ENCODE results near the gene MATCAP1. TPM values are rescaled to one million over a fixed set of nuclear protein-coding genes. Genes with fewer than 3 reads are reported as not detected.

The MATCAP1 gene
- total RNA-seq, 1 experiment from 2014 or later = 8.5 TPM

DNA sequence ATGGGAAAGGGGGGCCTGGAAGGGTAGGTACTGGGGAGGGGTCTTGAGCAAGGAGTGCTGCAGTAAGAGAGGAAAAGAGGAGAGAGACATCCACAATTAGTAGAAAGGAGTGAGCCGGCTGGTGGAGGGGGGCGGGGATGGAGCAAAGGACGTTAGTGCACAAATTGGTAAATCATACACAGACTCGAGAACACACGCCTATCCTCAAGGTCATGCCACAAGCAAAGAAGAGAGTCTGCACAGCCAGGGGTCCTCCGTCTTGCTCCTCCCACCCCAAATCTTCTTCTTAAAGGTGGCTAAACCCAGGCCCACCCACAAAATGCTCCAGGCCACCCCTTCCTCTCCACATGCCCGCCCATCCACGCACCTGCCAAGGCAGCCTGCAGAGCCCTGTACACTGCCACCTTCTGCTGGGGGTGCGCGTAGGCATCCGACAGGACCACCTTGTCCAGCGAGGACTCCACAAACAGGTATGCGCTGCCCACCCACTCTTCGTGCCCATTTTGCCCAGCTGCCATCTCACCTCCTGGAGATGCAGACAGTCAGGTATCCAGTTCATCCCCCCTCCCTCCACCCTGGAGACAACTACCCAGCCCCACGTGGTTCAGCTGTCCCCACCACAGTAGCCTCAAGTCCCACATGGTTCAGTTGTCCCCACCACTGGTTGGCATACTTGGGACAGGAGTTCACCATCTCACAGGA is 27.5 kb downstream of the MATCAP1 start:
- H3K9me3 ChIP-seq = no peaks in the 10 kb centered on the region
- no peak for DNase-seq
- H3K27me3 ChIP-seq = no peaks in the 10 kb centered on the region
- no peaks in the 10 kb centered on the region for H3K36me3 ChIP-seq
- no peak overlapping the region for H3K4me3 ChIP-seq

DNA sequence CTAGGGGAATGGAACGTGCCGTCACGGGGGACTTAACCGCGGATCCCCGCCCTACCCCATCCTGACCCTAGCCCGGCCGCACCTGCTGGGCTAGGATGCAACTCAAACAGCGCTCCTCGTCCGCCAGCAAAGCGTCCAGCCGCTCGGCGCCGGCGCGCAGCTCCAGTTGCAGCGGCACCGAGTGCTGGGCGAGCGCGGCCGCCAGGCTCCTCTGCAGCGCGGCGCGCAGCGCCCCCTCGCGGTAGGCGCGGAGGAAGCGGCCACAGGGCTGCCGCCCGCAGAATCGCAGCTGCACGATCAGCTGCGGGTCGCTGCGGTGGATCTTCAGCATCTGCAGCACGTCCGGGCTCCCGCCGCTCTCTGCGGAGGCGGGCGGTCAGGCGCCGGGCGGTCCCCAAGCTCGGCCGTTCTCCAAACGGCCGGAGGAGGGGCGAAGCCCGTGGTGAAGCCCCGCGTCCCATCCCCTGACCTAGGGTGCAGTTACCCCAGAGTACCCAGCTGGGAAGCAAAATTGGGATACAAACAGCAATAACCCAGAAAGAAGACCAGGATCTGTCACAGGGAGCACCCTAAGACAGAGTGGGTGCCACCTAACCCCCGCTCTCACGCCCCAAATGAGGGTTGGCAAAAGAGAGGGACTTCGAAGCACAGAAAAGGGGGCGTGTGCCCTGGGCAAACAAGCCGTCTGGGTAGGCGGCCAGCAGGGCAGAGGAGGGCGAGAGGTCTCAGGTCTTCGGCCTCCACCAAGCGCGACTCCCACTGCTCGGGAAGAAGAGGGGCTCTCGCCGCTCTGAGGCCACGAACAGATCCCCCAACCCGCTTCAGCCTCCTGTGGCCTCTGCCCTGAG is 28.2 kb downstream of the MATCAP1 start:
- DNase-seq = peak; percentile 61
- Histone ChIP-seq H3K9me3 (no peaks in the 10 kb centered on the region), H3K27me3 (no peaks in the 10 kb centered on the region), H3K36me3 (no peaks in the 10 kb centered on the region), H3K4me3 (no peak overlapping the region)

DNA sequence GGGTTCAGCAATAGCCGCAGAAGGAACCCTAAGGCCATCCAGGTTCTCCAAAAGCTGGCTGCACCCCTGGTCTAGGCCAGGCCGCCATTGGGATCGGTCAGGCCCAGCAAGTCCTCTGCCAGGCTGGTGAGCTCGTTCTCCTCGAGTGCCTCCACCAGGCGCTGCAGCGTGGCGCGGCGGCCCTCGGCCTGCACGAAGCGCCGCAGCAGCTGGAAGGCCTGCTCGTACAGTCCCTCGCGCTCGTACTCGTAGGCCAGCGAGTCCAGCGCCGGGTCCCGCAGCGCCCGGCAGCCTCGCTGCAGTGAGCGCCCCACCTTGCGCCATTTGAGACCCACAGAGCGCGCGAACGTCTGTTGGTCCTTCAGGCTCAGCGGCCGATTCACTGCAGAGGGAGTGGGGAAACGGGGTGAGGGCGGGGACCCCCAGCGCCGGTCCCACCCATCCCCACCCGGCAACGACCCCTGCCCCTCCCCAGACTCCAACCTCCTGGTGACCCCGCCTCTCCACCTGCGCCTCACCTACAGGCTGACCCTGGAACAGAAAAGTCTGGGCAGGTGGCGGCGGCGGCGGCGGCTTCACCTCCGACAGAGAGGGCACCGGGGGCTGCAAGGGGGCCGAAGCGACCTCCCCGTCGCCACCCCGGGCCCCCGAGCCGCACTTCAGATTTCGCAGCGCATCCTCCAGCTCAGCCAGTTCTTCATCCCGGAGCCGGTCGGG is 29.0 kb downstream of the MATCAP1 start:
- Histone ChIP-seq H3K9me3 (no peaks in the 10 kb centered on the region), H3K36me3 (no peaks in the 10 kb centered on the region), H3K4me3 (no peak overlapping the region), H3K27me3 (no peaks in the 10 kb centered on the region)
- no peak for DNase-seq

DNA sequence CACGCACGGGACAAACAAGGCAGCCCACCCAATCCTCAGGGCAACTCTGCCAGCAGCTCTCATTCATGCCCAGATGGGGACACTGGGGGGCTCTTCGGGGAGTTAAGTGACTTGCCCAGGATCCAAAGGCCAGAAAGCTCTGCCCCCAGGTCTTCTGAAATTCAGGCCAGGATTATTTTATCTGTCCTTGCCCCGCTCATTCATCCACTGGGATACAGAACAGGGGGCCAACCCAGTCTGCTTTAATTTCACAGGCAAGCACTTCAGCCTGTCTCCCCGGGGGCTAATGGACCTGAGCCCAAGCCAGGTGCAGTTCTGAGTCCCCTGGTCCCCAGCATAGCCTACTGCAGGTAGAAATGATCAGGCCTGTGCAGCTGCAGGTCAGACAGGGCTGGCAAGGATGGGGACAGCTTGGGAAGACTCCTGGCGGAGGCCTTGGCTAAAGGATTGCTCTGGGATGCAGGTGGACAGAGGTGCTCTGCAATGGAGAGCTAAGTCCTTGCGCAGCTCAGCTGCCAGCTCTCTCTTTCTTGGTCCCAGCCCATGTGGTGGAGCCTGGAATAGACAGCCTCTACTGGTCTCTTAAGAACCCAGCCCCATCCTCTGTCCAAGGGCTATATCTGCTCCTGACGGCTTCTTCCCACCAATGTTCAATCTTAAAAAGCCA is 32.2 kb downstream of the MATCAP1 start:
- no peak for DNase-seq
- Histone ChIP-seq H3K27me3 (no peaks in the 10 kb centered on the region), H3K36me3 (peaks cover 4% of the 10 kb centered on the region), H3K9me3 (no peaks in the 10 kb centered on the region), H3K4me3 (peak overlapping the region; percentile 67)

DNA sequence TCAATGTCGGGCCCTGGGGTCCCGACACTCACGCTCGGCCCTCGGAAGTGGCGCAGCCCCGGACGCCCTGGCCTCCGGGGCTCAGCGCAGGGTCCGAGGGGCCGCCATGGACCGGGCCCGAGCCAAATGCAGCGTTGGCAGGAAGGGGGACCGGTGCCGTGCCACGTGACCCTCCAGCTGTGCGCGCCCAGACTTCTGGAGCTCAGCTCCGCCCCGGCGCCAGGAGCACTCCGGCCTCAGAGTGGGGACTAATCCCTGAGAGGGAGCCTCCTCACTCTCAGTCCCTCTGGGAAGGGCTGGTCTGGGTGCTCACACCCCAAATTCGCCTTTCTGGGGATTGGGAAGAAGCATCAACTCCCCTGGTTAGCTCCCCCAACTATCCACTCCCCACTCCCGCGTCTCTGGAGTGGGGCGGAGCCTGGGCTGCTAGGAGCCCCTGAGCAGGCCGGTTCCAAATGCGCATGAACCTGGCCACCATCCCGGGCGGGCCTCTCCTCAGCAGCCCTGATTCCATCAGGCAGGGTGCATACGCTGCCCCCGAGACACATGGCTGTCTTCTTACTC is 32.8 kb downstream of the MATCAP1 start, which contains the start of gene B3GNT9:
Gene B3GNT9 (minus strand): TSS at position 166 of the 564 bp plus-strand sequence. CDS start 513 bp downstream, outside the sequence.
- H3K4me3 ChIP-seq = peak within 1 kb of the TSS; percentile 67
- no peaks in the 10 kb centered on the region for H3K27me3 ChIP-seq
- peak; percentile 79 for DNase-seq
- no peaks in the 10 kb centered on the region for H3K9me3 ChIP-seq
- peaks cover 4% of the 10 kb centered on the region for H3K36me3 ChIP-seq

DNA sequence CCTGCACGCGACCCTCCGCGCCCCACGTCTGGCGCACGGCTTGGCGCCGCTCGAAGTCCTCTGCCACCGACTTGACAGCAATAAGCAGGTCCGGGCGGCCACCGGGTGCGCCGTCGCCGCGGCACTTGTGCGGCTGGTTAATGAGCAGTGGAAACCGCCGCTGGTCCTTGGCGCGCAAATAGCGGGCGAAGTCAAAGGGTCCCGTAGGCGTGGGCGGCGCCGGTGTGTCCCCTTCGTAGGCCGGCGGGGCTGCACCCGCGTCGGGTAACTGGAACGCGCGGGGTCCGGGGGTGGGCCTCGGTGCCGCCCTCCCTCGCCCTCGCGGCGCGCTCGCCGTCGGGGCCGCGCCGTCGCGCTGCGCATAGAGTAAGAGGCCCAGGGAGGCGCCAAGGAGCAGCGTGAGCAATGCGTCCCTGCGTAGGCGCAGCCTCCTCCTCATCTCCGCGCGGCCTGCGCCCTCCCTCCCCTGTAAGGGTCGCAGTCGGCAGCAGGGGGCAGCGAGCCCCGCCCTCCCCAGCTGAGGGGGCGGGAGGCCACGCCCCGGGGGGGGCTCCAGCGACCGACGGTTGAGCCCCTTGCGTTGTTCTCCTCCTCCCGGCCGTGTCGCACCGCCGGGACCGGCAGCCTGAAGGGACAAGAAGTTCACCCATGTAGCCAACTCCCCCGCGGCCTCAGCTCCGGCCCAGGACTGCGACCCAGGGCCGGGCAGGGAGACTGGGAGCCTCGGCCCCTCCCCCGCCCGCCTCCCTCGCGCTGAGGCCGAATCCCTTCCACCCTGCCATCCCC is 33.5 kb downstream of the MATCAP1 start:
- peak; percentile 39 for DNase-seq
- Histone ChIP-seq H3K36me3 (peaks cover 4% of the 10 kb centered on the region), H3K27me3 (no peaks in the 10 kb centered on the region)

DNA sequence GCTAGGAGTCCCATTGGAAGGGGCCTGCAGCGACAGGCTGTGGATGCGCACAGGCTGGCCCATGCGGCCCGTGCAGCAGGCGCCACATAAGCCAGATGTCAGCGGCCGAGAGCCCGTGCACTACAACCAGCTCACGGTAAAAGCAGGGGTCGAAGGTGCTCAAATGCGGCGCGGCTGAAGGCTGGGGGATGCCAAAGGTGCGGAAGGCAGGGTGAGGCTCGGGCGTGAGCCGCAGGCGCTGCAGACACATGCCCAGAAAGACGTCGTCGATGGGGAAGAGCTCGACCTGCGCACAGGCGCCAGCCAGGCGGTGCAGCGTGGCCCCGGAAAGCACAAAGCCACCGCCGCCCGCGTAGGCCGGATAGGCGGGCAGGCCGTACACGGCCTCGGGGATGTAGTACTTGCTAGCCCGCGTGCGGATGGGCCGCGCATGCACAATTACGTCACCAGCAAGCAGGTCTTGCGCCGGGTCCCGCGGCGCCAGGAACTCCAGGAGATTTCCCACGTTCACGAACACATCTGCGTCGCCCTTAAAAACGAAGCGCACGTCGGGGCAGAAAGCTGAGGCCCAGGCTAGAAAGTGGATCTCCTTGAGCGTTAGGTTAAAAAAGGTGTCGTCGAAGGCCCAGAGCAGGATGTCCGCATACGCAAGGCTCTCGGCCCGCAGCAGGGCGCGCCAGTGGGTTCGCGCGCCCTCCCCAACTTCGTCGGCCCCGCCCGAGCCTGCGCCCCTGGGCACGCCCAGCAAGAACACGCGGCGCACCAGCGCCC is 34.3 kb downstream of the MATCAP1 start:
- H3K4me3 ChIP-seq = no peak overlapping the region
- DNase-seq = no peak
- H3K9me3 ChIP-seq = no peaks in the 10 kb centered on the region
- H3K27me3 ChIP-seq = no peaks in the 10 kb centered on the region
- H3K36me3 ChIP-seq = peaks cover 4% of the 10 kb centered on the region

More for the DNA sequence above, 33.5 kb downstream of the MATCAP1 start:
- Histone ChIP-seq H3K9me3 (no peaks in the 10 kb centered on the region), H3K4me3 (peak overlapping the region; percentile 67)

DNA sequence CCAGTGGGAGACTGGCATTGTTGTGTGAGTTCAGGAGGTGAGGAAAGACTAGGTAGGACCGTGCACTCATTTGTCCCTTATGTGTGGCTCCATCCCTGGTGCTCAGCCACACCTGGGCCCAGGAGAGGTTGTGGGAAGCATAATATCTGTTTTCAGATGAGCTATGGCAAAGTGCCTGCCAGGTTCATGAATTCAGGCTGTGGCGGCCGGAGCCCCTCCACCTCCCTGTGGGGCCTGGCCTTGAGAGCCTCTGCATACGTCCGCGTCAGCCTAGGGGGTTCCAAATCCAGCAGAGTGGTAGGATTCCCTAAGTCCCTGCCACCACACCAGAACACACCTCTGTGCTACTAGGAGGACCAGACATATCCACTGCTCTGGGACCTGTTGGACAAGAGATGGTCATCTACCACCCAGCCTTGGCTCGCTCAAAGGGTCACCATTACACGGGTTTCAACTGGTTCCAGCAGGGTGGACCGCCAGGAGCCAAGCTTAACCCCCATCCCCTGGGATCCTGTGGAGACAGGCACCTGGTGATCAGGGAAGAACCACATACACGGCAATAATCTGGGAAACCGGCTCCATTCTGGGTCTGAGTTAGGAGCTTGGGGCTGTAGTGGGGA is 35.0 kb downstream of the MATCAP1 start:
- Histone ChIP-seq H3K9me3 (no peaks in the 10 kb centered on the region), H3K36me3 (peaks cover 4% of the 10 kb centered on the region)
- no peak for DNase-seq

DNA sequence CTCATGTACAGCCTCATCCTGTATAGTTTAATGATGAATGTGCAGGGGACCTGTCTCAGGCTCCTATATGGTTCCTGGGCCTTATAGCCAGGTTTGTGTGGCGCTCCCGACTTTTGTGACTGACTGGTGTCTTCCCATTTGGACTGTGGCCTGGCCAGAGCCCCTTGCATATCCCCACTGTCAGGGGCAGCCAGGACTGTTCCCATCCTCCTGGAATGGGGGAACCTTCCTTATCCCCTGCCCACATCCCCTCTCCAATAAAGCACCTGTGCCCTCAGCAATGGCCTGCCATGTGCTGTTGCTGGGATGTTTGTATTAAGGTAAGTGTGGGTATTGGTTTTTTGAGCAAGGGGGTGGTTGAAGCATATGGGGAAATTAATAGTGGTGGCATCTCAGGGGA is 35.5 kb downstream of the MATCAP1 start:
- Histone ChIP-seq H3K9me3 (no peaks in the 10 kb centered on the region), H3K4me3 (no peak overlapping the region), H3K27me3 (no peaks in the 10 kb centered on the region), H3K36me3 (peaks cover 4% of the 10 kb centered on the region)
- no peak for DNase-seq

More for the DNA sequence above, 35.0 kb downstream of the MATCAP1 start:
- H3K27me3 ChIP-seq = no peaks in the 10 kb centered on the region
- no peak overlapping the region for H3K4me3 ChIP-seq

DNA sequence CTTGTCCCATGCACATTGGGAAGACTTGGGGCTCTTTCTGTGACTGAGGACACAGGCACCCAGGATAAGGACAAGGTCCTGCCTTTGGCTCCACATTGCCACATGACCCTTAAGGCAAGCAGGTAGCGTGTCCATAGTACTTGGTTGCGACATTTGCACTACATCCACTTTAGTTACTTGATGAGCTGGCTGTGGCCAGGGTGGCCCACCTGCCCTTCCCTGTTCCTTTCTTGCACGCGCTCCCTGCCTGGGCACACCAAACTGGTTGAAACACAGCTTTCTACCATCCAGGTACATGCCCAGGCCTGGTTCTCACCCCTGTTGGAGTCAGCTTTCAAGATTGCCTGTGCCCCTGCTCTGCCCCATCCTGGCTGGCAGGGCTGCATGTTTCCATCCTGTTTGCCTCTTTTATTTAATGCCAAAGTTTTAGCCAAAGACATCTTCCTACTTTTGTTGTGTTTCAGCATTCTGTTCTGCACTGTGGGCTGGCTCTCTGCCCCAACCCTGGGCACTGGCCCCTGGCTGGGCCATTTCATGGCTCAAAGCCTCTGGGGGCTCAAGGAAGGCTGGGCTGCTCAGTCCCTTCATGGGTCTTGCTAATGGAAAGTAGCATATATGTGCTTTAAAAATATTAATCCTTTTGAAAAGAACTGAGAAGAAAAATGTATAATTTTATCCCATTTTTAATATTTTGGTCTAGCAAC is 36.2 kb downstream of the MATCAP1 start:
- Histone ChIP-seq H3K27me3 (no peaks in the 10 kb centered on the region), H3K4me3 (no peak overlapping the region), H3K36me3 (peaks cover 4% of the 10 kb centered on the region), H3K9me3 (no peaks in the 10 kb centered on the region)
- no peak for DNase-seq

DNA sequence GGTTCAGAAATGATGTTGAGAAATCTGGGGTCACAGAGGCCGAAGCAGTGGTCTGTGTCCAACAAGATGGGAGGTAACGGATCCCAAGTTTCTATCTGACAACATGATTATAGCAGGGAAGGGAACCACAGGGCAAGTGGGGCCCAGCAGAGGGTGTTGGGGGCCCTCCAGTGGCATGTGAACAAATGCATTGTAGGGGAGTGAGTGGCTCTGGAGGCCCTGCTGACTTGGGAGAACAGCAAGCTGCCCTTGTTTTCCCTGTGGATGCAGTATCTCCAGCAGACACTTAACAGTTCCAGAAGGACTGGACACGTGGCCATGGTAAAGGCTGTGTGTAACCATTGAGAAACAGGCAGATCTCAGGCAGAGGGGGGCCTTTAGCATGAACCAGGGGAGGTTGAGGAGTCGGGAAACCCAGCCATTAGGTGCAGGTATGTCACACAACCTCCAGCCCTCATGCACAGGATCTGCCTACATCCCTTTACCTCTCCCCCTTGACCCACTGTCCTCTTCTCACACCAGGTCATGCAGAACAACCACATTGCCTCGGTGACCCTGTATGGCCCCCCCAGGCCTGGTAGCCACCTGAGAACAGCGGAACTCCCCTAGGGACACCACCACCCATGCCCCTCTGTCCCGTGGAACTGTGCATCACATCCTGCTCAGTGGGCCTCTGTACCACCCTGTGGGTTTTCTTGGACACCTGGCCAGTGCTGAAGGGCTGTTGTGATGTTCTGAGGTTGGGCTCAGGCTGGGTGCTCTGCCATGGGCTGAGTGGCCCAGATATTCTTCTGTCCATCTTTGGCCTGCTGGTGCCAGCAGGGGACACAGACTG is 37.0 kb downstream of the MATCAP1 start:
- no peaks in the 10 kb centered on the region for H3K9me3 ChIP-seq
- H3K4me3 ChIP-seq = no peak overlapping the region
- H3K36me3 ChIP-seq = peaks cover 4% of the 10 kb centered on the region
- H3K27me3 ChIP-seq = no peaks in the 10 kb centered on the region
- no peak for DNase-seq

DNA sequence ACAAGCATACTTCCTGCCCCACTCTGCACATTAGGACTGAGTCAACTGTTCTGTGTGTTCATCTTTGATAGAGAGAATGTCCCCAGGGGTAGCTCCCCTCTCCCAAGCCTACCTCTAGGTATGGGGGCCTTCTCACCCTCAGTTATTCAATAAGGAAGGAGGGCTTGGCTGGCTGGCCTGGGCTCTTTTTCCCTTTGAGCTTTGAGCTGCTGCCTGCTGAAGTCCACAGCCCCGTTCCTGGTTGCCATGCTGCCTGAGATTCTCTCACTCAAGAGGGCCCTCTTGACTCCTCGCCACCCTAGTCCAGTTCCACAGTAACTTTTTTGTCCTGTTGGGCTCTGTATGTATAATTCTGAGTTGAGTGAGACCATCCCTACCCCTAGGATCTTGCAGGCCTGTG is 38.0 kb downstream of the MATCAP1 start:
- no peaks in the 10 kb centered on the region for H3K27me3 ChIP-seq
- H3K4me3 ChIP-seq = no peak overlapping the region
- DNase-seq = no peak
- peaks cover 8% of the 10 kb centered on the region for H3K36me3 ChIP-seq
- H3K9me3 ChIP-seq = no peaks in the 10 kb centered on the region

DNA sequence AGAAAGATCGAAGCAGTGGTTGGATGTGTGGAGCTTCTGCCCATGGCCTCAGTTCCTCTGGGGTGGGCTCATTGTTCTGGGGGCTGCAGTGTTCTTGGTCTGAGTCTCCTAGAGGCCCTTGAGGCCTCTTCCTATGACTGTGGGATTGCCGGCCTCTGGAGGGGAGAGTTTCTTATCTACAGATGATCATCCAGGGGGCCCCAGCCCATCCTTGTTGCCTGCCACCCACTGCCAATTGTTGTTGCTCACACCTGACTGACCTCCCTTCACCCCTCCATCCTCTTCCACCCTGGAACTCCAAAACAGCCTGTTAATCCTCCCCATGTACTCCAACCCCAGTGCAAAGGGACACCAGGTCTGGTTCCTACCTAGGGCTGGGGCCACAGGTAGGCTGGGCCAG is 38.8 kb downstream of the MATCAP1 start:
- H3K4me3 ChIP-seq = no peak overlapping the region
- H3K9me3 ChIP-seq = no peaks in the 10 kb centered on the region
- H3K27me3 ChIP-seq = no peaks in the 10 kb centered on the region
- H3K36me3 ChIP-seq = peaks cover 12% of the 10 kb centered on the region
- no peak for DNase-seq
